Activated gamma-delta T cell (primary cell): ENCODE measurements around the gene VTN.

ENCODE experiments used
- DNase-seq: peaks from one replicate; lab custom pipeline; 2025; lab: John Stamatoyannopoulos, UW

Gene VTN

GRCh38 chr17:28368915-28369683 is 1.0 kb downstream of the VTN start:
- no peak for DNase-seq

- DNase-seq: no peak
Observed at GRCh38 chr17:28368306-28368831, 1.7 kb downstream of the VTN start.

DNA sequence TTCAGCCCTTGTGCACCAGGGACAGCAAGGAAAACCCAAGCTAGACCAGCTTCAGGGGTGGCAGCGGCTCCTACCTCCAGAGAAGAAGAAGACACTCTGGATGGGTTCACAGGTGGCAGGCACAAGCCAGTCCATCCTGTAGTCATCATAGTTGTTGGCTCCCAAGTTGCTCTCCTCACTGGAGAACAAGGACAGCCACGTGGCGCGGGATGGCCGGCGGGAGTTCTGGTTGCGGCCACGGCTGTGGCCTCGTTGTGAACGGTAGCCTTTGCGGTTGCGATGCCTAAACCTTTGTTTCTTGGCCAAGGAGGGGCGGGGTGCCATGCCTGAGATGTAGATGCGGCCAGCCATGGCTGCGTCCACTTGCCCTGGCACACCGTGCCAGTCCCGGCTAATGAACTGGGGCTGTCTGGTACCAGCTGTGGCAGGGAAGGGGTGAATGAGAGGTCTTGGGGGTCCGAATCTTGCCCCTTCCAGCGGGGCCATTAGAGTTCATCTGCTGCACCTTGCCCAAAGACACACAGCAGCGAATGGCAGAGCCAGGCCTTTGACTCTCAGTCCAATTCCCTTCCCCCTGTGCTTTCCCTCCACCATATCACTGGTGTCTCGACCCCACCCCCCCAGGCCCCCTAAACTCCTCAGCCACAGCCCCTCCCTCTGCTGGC is 2.3 kb downstream of the VTN start:
- no peak for DNase-seq

- DNase-seq: no peak
Observed at GRCh38 chr17:28366605-28367004, 3.5 kb downstream of the VTN start.

DNA sequence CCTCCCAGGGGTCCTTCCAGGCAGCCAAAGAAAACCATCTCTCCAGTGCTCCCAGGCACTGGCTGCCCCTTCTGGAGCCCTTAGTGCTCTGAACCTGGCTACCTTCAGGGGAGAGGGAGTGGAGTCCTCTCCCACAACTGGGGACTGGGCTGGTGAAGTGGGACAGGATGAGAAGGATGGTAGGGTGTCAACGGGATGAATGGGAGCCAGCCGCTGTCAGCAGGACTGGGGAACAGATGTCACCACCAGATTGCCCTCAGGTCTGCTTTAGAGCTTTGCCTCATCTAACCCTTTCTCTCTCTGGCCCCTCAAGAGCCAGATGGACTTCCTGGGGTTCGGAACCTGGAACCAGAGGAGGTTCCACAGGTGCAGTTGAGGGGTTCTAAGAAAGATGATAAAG is 4.6 kb downstream of the VTN start:
- DNase-seq: no peak

DNA sequence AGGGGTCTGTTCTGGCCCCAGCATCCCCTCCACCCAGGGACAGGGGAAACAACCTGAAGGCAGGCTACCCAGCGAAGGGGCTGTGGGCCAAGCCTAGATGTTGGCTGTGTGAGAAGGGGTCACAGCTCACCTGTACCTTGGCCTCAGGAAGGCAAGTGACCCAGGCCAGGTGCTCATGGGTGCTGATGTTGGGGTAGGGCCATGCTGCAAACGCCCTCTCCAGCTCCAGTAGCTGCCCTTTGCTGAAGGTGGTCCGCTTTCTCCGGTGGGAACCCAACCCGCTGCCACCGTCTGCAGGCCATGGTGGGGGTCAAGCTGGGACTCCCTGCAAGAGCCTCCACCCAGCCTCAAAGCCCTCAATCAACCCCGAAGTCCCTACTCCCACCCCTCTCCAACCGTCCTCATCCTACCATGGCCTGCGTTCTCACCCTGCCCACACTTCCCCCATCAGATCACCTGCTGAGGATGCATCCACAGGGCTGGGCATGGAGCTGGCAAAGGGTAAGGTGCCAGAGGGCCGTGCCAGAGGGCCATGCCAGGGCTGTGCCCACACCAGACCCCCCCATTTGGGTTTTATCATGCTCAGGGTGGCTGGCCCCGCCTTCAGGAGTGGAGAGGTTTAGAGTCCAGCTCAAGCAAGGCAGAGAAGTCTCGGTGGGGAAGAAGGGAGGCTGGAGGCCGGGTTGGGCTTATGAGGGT is 5.3 kb downstream of the VTN start, which contains the start of gene SEBOX:
SEBOX (minus strand) TSS at position 535 of the 699 bp plus-strand sequence; CDS start at position 487, 48 bp downstream.
- DNase-seq: no peak

- no peak for DNase-seq
Observed at GRCh38 chr17:28363776-28364650, 6.1 kb downstream of the VTN start.

- no peak for DNase-seq
Observed at GRCh38 chr17:28363186-28363585, 6.9 kb downstream of the VTN start.

GRCh38 chr17:28357901-28358197 is 12.3 kb downstream of the VTN start:
- no peak for DNase-seq

GRCh38 chr17:28357061-28357900 is 12.8 kb downstream of the VTN start, which contains the start of gene POLDIP2:
TSS of gene POLDIP2 (minus strand) at chr17:28357527. CDS start at chr17:28357448, 79 bp downstream.
- DNase-seq: peak; percentile 97

GRCh38 chr17:28350271-28350670 is 19.8 kb downstream of the VTN start:
- no peak for DNase-seq

GRCh38 chr17:28348979-28349378 is 21.1 kb downstream of the VTN start:
- DNase-seq: no peak

DNA sequence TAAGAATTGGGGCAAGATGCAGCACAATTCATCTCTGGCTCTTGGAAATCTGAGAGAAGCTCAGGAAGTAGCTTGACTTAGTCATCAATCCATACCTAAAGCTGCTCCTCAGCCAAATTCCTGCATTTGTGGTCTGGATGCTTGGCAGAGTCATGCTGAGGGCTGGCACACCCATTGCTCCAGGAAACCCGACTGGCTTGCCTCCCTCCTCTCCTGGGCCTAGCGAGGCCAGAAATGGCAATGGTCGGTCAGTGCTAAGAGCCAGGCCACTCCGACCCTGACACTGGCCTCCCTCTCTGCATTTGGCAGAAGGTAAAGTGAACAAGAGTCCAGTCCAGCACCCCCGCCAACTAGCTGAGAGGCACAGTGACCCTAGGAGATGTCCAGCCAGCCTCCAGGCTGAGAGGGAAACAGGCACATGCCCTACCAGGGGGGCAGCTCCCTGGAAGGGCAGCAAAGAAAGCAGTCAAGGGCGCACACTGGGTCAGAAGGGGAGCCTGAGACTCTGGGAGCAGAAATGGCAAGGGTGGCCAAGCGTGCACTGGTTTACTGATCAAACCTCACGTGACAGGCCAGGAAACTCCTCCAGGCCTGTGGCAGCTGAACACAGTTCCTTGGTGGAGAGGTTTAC is 22.7 kb downstream of the VTN start:
- DNase-seq: no peak

- no peak for DNase-seq
Observed at GRCh38 chr17:28346746-28347246, 23.3 kb downstream of the VTN start.

DNA sequence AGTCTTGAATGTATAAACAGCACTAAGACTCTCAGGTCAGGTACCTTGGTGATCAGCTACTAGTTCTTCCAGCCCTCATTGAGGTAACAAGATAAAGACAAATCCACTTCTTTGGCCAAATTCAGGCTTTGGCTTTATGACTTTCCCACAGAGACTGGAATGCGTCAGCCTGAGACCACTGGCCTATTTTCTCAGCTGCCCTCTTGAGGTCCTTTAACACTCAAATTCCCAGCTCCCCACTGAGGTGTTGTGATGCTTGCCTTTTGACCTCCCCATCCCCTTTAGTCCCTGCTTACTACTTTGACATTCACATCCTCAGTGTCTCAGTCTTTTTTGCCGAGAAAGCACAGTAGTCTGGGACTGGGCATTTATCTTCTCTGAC is 23.9 kb downstream of the VTN start:
- no peak for DNase-seq

- DNase-seq: no peak
Observed at GRCh38 chr17:28345419-28346198, 24.5 kb downstream of the VTN start.

GRCh38 chr17:28344435-28344901 is 25.6 kb downstream of the VTN start:
- DNase-seq: no peak

GRCh38 chr17:28344011-28344410 is 26.1 kb downstream of the VTN start:
- no peak for DNase-seq

- no peak for DNase-seq
Observed at GRCh38 chr17:28343491-28343932, 26.6 kb downstream of the VTN start.
